GM12891 (cell line): ENCODE results near the gene CNN2.

Experiments used
- DNase-seq: peaks from one replicate; pipeline ENCODE4 v3.0.0; 2011; ENCODE audit warnings: low spot score; ENCODE audit not compliant: insufficient read length
- FAIRE-seq: peaks from 2 replicates; lab custom pipeline; 2011; peaks lifted over from hg19 to GRCh38; lab: Jason Lieb, UNC
- PAX5 ChIP-seq: IDR thresholded peaks from 2 replicates; pipeline ENCODE4 v1.6.1; 2011; ENCODE audit warnings: low read length, moderate library complexity, mild to moderate bottlenecking; ENCODE audit not compliant: insufficient read depth, severe bottlenecking
- POLR2A ChIP-seq: IDR thresholded peaks from 2 replicates; pipeline ENCODE4 v1.6.1; 2011; ENCODE audit warnings: low read depth, low read length, control low read depth
- POLR2AphosphoS5 ChIP-seq: IDR thresholded peaks from 2 replicates; pipeline ENCODE4 v1.6.1; 2011; ENCODE audit warnings: low read depth, low read length, control low read depth
- POU2F2 ChIP-seq: IDR thresholded peaks from 2 replicates; pipeline ENCODE4 v1.6.1; 2011; ENCODE audit warnings: low read depth, mild to moderate bottlenecking, control low read depth, low read length, moderate library complexity
- SPI1 ChIP-seq: IDR thresholded peaks from 2 replicates; pipeline ENCODE4 v1.6.1; 2011; ENCODE audit warnings: low read depth, low read length, control low read depth
- TAF1 ChIP-seq: IDR thresholded peaks from 2 replicates; pipeline ENCODE4 v1.6.1; 2011; ENCODE audit warnings: low read depth, low read length, control low read depth

The CNN2 gene

GRCh38 chr19:1070931-1071791, 44.8 kb downstream of the CNN2 start:
- FAIRE-seq (no peak), DNase-seq (no peak)
- no peak for TF ChIP-seq POLR2A
- TF ChIP-seq PAX5, result no peak
- no peak for TF ChIP-seq SPI1
- no peak for TF ChIP-seq TAF1
- TF ChIP-seq POU2F2, result no peak
- TF ChIP-seq POLR2AphosphoS5, result no peak

GRCh38 chr19:1072371-1073015, 46.1 kb downstream of the CNN2 start:
- FAIRE-seq (no peak), DNase-seq (no peak)
- TF ChIP-seq SPI1, result no peak
- TF ChIP-seq POLR2AphosphoS5, result no peak
- no peak for TF ChIP-seq POLR2A
- no peak for TF ChIP-seq POU2F2
- TF ChIP-seq TAF1, result no peak
- no peak for TF ChIP-seq PAX5

- FAIRE-seq (no peak), DNase-seq (no peak)
- TF ChIP-seq PAX5, result no peak
- no peak for TF ChIP-seq POLR2A
- no peak for TF ChIP-seq POLR2AphosphoS5
Observed at GRCh38 chr19:1073063-1073955, 46.9 kb downstream of the CNN2 start.

GRCh38 chr19:1073956-1074517, 47.6 kb downstream of the CNN2 start:
- TF ChIP-seq TAF1 (no peak), POLR2A (no peak), POU2F2 (no peak), POLR2AphosphoS5 (no peak), SPI1 (no peak), PAX5 (no peak)
- FAIRE-seq (no peak), DNase-seq (no peak)

- DNase-seq (peak; percentile 96), FAIRE-seq (peak; percentile 84)
- TF ChIP-seq PAX5 (no peak), SPI1 (no peak), POLR2AphosphoS5 (no peak), POU2F2 (no peak), POLR2A (no peak), TAF1 (no peak)
Observed at GRCh38 chr19:1074544-1075283, 48.3 kb downstream of the CNN2 start.

GRCh38 chr19:1076046-1076386, 49.6 kb downstream of the CNN2 start:
- FAIRE-seq (no peak), DNase-seq (no peak)
- TF ChIP-seq POU2F2 (no peak), SPI1 (no peak), TAF1 (no peak), PAX5 (no peak), POLR2A (no peak), POLR2AphosphoS5 (no peak)

- peak; percentile 95 for DNase-seq
- no peak for TF ChIP-seq TAF1
- no peak for TF ChIP-seq POLR2AphosphoS5
- TF ChIP-seq SPI1, result peak; percentile 97
- no peak for TF ChIP-seq POU2F2
- no peak for TF ChIP-seq POLR2A
- TF ChIP-seq PAX5, result peak; percentile 49
- FAIRE-seq, result peak; percentile 88
Observed at GRCh38 chr19:1076951-1077350, 50.5 kb downstream of the CNN2 start.

- TF ChIP-seq SPI1 (no peak), TAF1 (no peak), POLR2AphosphoS5 (no peak), POU2F2 (no peak), POLR2A (no peak), PAX5 (no peak)
- no peak for FAIRE-seq
- DNase-seq, result no peak
Observed at GRCh38 chr19:1079566-1080111, 53.2 kb downstream of the CNN2 start.
